Skeletal muscle cell (primary cell): ENCODE results near the gene ESYT3.

ENCODE experiments used
- DNase-seq: peaks from one replicate; pipeline ENCODE4 v3.0.0-alpha.2; 2010; ENCODE audit warnings: low read depth
- H3K4me3 ChIP-seq: 2 replicates; pipeline ENCODE4 v1.5.1; 2011; ENCODE audit warnings: low read depth, mild to moderate bottlenecking, control low read depth, low read length, moderate library complexity

ESYT3 gene, protein sequence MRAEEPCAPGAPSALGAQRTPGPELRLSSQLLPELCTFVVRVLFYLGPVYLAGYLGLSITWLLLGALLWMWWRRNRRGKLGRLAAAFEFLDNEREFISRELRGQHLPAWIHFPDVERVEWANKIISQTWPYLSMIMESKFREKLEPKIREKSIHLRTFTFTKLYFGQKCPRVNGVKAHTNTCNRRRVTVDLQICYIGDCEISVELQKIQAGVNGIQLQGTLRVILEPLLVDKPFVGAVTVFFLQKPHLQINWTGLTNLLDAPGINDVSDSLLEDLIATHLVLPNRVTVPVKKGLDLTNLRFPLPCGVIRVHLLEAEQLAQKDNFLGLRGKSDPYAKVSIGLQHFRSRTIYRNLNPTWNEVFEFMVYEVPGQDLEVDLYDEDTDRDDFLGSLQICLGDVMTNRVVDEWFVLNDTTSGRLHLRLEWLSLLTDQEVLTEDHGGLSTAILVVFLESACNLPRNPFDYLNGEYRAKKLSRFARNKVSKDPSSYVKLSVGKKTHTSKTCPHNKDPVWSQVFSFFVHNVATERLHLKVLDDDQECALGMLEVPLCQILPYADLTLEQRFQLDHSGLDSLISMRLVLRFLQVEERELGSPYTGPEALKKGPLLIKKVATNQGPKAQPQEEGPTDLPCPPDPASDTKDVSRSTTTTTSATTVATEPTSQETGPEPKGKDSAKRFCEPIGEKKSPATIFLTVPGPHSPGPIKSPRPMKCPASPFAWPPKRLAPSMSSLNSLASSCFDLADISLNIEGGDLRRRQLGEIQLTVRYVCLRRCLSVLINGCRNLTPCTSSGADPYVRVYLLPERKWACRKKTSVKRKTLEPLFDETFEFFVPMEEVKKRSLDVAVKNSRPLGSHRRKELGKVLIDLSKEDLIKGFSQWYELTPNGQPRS

DNA sequence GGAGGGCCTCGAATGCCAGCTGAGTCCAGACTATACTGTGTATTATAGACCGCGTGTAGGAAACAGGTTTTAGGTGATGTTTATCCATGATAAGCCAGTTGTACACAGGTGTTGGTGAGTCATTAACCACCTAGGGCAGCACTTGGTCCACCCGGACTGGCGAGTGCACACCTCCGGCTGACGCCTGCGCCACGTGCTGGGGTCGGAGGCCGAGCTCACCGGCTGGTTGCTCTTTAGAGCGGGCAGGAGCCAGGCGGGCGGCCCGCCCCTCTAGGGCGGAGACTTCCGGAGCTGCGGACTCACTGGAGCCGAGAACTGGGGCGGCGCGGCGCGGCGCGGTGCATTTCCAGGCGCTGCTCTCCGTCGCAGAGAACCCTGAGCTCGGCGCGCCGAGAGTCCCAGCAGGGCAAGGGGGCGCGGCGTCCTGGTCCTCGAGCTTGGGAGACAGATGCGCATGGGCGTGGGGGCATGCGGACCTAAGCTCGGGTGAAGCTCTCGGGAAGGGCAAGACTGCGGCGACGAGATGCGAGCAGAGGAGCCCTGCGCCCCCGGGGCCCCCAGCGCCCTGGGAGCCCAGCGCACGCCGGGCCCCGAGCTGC, at the start of gene ESYT3:
TSS of gene ESYT3 (plus strand) at position 341 of the 599 bp plus-strand sequence. CDS start at position 524, 183 bp downstream.
- peak within 1 kb of the TSS; percentile 50 for H3K4me3 ChIP-seq
- no peak for DNase-seq

DNA sequence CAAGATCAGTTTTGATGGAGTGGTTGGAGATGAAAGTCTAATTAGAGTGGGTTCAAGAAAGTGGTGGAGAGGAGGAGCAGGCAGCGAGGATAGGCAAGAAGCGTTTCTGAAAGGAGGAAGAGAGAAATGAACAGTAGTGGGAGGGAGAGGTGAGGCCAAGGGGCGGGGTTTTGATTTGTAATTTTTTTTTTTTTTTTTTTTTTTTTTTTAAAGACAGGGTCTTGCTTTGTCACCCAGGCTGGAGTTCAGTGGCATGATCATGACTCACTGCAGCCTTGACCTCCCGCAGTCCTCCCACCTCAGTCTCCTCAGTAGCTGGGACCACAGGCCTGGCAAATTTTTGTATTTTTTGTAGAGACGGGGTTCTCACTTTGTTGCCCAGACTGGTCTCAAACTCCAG, 49.4 kb upstream of the ESYT3 start:
- no peak for DNase-seq
- H3K4me3 ChIP-seq: no peak overlapping the region

DNA sequence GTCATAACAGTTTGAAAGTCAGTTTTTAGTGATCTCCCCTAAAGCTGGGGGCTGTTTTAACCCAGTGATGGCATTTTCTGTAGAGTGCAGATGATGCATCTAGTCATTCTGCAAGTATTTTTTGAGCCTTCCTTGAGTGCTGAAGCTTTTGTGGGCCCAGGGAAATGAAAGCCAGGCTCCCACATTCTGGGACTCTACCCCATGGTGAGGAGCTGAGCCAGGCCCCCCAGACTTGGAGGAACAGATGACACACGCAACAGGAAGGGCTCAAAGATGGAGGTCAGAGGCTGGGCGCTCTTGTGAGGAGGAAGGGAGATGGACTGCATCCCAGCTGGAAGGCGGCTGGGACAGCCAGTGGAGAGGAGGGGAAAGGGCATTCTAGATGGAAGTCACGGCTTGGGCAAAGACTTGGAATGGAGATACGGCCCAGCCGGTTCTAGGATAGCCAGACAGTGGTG, 45.2 kb upstream of the ESYT3 start:
- DNase-seq: no peak

DNA sequence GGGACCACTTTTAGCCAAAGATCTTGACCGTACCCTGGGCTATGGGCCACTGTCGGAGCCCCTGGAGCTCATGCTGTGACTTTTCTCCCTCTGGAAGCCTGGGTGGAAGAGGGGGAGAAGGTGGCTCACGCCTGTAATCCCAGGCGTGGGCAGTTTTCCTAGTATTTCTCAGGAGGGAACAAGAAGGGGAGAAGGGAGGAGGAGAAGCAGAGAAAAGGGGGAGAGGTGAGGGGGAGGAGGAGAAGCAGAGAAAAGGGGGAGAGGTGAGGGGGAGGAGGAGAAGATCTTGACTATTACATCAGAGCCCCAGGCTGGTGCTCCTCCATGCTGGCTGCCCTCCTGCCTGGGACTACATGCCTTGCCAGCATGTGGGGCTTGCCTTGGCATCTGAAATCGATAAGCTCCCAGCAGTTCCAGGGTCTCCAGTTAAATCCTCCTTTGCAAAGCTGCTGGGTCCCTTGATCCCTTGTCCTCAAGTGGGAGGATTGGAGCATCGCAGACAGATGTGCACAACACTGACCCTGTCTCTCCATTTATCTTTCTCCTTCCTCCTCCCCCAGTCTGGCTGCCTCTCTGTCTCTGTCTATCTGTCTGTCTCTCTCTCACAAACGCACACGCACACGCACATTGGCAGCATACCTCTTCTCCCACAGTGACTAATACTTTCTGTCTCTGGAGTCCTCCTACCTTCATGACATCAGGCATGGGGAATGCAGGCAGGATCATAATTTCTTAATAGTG, 44.4 kb upstream of the ESYT3 start:
- H3K4me3 ChIP-seq: no peak overlapping the region

More for the DNA sequence above, 45.2 kb upstream of the ESYT3 start:
- no peak overlapping the region for H3K4me3 ChIP-seq

DNA sequence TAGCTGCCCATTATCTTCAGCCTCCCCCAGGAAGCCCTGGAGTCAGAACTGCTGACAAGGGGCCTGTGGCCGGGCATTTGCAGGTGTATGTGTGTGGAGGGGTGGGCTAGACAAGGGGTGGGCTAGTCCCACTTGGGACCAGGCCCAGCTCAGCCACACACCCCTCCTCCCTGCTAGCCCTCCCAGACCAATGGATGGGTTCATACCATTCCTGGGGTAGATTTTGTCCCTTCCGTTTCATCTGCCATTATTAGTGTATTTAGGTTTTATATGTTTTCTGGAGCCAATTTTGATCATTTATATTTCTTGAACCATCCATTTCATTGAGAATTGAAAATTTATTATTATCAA, 43.9 kb upstream of the ESYT3 start:
- H3K4me3 ChIP-seq: no peak overlapping the region
- no peak for DNase-seq

More for the DNA sequence above, 44.4 kb upstream of the ESYT3 start:
- peak; percentile 83 for DNase-seq

DNA sequence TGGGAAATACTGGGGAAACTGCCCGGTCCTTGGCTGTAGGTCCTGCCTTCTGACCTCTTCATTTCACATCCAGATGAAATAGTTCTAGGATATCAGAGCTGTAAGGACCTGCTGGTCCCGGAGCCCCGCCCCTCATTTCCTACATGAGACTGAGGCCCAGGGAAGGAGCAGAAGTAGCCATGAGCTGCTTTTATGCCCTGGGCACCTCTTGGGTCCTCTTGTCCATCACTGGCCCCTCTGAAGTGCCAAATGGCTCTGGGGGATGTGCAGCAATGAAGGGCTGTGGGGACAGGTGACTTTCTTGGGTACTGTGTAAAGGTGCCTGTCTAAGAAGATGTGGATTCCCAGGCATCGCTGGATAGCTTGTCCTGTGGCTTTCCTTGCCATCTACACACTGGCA, 40.3 kb upstream of the ESYT3 start:
- no peak overlapping the region for H3K4me3 ChIP-seq
- no peak for DNase-seq

DNA sequence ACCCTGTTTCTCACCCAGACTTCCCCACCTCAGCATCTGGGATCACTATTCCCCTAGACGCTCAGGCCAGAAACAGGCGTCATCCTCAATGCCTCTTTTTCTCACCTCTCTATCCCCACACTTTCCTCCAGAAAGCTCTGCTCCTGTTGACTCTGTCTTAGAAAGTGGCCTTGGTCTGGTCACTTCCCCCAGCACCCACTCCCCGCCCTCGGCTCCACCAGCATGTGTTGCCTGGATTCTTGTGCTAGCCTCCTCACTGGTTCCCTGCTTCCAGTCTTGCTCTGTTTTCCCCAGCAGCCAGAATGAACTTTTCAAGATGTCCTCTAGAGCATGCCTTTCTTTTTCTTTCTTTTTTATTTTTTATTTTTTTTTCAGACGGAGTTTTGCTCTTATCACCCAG, 39.7 kb upstream of the ESYT3 start:
- H3K4me3 ChIP-seq: no peak overlapping the region
- no peak for DNase-seq

DNA sequence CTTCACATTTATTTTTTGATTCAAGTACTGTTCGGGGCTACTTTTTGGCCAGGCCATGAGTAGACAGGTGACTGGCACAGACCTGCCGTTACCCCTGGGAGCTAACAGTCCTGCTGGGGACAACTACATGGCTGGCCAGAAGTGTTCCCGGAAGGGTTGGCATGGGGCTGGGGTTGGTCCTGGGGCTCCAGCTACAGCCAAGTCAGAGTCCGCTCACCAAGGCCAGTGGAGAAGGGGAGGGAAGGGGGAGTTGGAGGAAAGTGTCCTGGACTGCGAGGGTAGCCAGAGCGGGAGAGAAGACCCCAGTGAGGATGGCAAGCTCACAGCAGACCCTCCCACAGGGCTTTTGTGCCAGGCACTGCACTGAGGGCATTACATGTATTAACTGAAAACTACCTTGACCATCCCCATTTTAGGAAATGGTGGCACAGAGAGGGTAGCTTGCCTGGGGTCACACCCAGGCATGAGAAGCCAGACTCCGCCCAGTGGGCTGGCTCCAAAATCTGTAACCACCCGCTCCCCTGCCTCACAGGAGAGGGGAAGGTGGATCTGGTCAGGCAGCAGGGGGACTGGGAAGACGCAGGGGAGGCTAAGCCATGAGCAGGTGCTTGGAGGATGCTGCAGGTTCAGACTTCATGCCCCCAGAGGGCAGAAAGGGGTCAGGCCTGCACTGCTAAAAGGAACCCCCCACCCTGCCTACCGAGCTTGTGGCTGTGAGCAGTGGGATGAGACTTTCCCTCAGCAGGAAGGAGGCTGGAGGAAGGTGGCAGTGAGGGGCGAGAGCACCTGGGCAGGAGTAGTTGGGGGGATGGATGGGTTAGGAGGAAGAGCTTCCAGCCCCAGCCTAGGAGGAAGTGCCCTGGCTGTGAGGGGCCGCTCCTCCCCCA, 38.3 kb upstream of the ESYT3 start:
- H3K4me3 ChIP-seq: no peak overlapping the region
- DNase-seq: no peak

DNA sequence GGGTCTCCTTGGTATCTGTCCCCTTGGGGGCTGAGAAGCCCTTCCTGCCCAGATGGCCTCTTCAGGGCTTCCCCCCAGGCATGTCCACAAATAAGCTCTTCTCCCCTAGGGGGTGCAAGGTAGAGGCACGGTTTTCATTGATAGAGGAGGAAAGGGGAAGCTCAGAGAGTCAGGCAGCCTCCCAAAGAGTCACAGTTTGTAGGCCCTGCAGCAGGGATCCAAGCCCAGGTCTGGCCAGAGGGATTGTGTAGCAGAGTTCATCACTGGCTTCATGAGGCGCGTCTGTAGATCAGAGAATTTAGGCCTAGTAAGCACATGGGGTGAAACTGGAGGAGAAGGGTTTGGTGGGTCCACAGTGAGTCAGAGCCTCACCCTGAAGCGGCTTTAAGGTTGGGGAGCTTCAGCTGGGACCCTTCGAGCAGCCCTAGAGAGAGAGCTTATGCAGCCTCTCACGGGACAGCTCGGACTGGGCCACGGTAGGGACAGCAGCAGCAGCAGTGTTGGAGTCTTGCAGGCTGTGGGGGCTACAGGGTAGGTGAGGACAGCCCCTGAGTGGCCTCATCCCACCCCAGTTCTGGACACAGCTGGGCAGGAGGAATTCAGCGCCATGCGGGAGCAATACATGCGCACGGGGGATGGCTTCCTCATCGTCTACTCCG, 37.5 kb upstream of the ESYT3 start:
- no peak for DNase-seq
- H3K4me3 ChIP-seq: no peak overlapping the region

DNA sequence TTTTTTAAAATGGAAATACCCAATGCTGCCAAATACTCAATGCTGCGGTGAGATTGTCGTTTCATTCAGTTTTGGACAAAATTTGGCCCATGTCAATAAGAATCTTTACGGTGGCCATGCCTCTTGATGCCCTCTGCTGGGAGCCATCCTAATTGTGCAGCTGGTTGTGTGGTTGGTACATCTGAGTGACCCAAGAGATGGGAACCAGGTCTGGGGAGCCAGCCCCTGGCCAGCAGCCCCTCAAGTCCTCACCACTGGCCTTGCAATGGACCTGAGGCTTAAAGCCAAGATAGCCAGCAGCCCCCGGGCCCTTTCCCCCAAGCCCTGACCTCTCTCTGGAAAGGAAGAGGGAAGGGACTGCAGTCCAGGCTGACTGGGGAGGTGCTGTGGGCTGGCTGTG, 36.4 kb upstream of the ESYT3 start:
- DNase-seq: no peak
- H3K4me3 ChIP-seq: no peak overlapping the region

DNA sequence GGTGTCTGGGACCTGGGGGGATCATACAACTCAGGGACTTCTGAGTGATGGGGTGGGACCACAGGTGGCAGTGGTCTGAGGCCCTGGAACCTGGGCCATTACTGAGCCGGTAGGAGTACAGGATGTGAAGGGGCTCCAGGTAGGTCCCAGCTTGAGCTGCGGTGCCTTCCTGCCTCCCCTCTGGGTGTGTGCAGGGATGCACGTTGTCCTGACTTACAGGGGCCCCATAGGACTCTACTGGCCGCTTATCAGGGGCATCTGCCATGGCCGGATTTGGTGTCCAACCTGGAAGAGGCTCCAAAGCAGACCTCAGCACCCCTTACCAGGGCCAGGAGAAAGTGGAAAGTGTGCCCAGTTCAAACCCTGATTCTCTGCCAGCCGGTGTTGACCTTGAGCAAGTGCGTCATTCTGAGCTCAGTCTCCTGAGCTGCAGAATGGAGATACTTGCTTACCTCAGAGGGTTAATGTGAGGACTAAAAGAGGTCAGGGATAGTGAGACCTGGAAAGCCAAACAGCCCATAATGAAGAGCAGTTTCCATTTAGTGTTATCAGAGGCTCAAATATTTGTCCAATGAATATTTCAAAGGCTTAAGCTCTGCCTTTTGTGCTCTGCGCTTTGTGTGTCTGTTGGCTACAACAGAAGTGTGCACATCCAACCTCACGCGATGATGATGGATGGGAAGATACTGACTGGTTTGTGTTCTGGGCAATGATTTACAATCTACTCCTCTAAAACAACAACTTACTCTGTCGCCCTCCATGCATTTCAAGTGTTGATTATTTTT, 35.4 kb upstream of the ESYT3 start:
- DNase-seq: no peak
- no peak overlapping the region for H3K4me3 ChIP-seq

DNA sequence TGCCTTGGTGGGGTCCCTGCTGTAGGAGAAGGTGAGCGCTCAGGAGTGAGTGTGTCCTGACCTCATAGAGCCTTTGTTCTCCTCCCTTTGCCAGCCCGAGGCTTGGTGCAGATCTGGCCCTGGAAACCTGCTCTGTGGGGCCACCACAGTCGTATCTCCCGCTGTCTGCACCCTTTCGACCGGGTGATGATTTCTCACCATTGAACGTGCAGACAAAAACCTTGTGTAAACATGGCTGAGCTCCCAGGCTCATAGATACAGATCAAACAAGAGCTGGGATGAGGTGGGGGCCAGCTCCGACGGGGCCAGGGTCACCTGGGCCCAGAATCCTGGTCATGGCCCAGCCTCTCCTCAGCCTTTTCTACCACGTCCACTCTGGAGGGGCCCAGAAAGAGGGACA, 34.6 kb upstream of the ESYT3 start:
- H3K4me3 ChIP-seq: no peak overlapping the region
- DNase-seq: no peak

DNA sequence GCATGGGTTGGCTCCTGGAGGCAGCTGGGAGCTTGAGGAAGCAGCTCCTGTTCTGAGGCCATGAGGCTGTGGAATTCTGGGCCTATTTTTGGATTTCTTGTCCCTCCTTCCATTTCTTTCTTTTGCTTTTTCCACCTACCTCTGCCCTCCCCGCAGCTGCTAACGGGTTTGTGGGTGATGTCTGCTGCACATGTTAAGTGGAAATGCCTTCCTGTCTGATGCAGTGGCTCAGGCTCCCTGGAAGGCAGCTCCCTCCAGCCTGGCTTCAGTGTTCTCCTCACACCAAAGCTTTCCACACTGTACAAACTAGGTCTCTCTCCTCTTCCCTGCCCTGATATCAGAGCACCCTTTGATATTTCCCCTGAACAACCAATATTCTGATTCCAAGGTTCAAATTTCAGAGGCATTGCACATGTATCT, 33.8 kb upstream of the ESYT3 start:
- no peak overlapping the region for H3K4me3 ChIP-seq

DNA sequence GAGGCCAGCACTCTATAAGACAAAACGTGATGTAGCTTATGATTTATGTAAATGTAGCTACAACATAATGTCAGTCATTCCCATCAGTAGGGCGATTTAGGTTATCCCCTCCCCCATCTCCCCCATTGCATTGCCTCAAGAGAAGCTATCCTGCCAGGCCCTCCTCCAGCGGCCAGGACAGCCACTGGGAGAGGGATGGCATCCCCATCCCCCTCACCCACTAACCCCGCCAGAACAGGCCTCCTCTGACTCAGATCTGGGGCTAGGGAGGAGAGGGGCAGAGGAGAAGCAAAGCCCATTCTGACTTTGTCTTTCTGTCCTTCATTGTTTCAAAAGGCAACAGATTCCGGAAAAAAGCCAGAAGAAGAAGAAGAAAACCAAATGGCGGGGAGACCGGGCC, 32.6 kb upstream of the ESYT3 start:
- no peak for DNase-seq
- H3K4me3 ChIP-seq: no peak overlapping the region

More for the DNA sequence above, 33.8 kb upstream of the ESYT3 start:
- DNase-seq: no peak

DNA sequence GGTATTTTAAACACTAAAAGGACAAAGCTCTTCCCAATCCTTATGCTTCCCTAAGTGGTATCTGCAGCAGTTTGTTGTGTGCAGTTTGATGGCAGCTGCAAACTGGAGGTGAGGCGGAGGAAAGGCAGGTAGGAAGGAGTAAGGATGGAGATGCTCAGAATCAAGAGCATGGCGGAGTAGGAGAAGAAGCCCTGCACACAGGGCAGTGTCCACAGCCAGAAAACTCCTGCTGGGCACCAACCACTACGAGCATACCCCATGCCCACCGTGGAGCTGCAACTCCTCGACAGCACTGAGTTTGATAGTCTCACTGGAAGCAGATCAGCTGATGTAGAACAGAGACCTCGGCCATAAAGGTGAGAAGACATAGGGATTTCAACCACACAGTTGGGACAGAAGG, 30.3 kb upstream of the ESYT3 start:
- no peak overlapping the region for H3K4me3 ChIP-seq
- no peak for DNase-seq

DNA sequence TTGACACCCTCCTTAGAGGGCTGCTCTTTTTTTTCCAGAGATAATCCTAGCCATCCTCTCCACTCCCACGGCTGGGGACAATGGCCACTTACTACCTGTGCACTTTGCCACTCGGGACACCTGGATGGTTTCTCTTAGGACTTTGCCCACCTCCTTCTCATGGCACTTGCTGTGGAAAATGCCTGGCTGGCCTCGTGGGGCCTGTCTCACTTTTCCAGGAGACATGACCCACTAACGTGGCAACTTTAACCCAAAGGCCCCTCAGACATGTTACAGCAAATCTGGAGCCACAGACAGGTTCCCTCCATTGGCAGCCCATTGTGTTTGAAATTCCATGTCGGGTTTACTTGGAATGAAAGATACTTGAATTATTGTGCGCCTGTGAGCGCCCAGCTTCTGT, 29.4 kb upstream of the ESYT3 start:
- no peak overlapping the region for H3K4me3 ChIP-seq
- DNase-seq: no peak

DNA sequence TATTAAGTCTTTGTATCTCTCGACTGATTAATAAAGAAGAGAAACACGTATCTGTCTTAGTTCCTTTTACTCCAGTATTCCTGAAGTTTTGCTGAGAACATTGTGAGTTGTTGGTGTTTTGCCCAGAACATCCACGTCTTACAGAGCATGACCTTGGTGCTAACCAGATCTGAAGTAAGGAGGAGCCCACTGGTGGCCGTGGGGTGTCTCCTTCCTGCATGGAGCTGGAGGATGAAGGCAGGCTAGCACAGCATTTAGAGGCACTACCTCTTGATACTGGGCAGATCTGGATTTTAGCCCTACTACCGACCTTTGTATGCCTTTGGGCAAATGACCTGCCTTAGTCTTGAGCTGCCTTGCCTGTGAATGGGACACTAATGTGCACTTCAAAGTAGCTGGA, 28.9 kb upstream of the ESYT3 start:
- H3K4me3 ChIP-seq: no peak overlapping the region
- DNase-seq: no peak
